PC-9 (cell line): ENCODE data around the gene CLSTN1.

Source experiments
- EZH2 ChIP-seq: fragments of 200-600 bp; sonication (generic); IDR thresholded peaks from 2 replicates; pipeline ENCODE4 v1.8.0; 2017; ENCODE audit warnings: antibody characterized with exemption, low read depth
- TF ChIP-seq, protein P1 (sequence below): fragments of 200-600 bp; sonication (generic); conservative IDR thresholded peaks from 2 replicates; pipeline ENCODE4 v1.6.1; 2017; ENCODE audit warnings: mixed run types, antibody characterized with exemption, mild to moderate bottlenecking, moderate library complexity

DNA sequence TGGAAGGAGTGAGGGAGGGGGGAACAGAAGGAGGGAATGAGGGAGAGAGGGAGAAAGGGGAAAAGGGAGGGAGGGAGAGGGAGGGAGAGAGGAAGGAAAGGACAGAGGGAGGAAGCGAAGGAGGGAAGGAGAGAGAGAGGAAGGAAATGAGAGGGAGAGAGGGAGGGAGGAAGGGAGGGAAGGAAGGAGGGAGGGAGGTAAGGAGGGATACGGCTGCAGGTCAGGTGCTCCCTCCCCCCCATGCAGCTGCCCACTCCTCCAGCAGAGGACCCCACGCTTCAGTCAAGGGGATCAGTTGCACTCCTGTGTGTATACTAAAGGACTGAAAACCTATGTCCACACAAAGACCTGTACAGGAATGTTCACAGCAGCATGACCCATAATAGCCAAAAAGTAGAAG, 54.8 kb downstream of the CLSTN1 start:
- TF ChIP-seq, protein P1, sequence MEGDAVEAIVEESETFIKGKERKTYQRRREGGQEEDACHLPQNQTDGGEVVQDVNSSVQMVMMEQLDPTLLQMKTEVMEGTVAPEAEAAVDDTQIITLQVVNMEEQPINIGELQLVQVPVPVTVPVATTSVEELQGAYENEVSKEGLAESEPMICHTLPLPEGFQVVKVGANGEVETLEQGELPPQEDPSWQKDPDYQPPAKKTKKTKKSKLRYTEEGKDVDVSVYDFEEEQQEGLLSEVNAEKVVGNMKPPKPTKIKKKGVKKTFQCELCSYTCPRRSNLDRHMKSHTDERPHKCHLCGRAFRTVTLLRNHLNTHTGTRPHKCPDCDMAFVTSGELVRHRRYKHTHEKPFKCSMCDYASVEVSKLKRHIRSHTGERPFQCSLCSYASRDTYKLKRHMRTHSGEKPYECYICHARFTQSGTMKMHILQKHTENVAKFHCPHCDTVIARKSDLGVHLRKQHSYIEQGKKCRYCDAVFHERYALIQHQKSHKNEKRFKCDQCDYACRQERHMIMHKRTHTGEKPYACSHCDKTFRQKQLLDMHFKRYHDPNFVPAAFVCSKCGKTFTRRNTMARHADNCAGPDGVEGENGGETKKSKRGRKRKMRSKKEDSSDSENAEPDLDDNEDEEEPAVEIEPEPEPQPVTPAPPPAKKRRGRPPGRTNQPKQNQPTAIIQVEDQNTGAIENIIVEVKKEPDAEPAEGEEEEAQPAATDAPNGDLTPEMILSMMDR = no peak
- no peak for TF ChIP-seq EZH2
